Glutamatergic neuron (in vitro differentiated cells): ENCODE measurements around the gene LARP4B. TPM values are rescaled to one million over a fixed set of nuclear protein-coding genes. Genes with fewer than 3 reads are reported as not detected.

Experiments used
- DNase-seq: peaks from one replicate; pipeline ENCODE4 v3.0.0; 2022
- H3K27ac Mint-ChIP-seq: one replicate; pipeline ENCODE4 v1.8.0; 2020; ENCODE audit warnings: mild to moderate bottlenecking, mixed read lengths, inconsistent platforms; ENCODE audit not compliant: unreplicated experiment
- H3K27me3 Mint-ChIP-seq: one replicate; pipeline ENCODE4 v1.8.0; 2020; ENCODE audit warnings: mild to moderate bottlenecking, moderate library complexity, mixed read lengths, inconsistent platforms; ENCODE audit not compliant: unreplicated experiment
- H3K36me3 Mint-ChIP-seq: one replicate; pipeline ENCODE4 v1.8.0; 2020; ENCODE audit warnings: mild to moderate bottlenecking, mixed read lengths, inconsistent platforms; ENCODE audit not compliant: unreplicated experiment
- H3K4me1 Mint-ChIP-seq: one replicate; pipeline ENCODE4 v1.8.0; 2020; ENCODE audit warnings: mild to moderate bottlenecking, low read depth, mixed read lengths, inconsistent platforms; ENCODE audit not compliant: unreplicated experiment
- H3K4me3 Mint-ChIP-seq: one replicate; pipeline ENCODE4 v1.8.0; 2020; ENCODE audit warnings: mild to moderate bottlenecking, mixed read lengths, inconsistent platforms; ENCODE audit not compliant: unreplicated experiment
- H3K9me3 Mint-ChIP-seq: one replicate; pipeline ENCODE4 v1.8.0; 2020; ENCODE audit warnings: mild to moderate bottlenecking, moderate library complexity, mixed read lengths, inconsistent platforms; ENCODE audit not compliant: unreplicated experiment
- CTCF ChIP-seq: fragments of 200-600 bp; sonication (generic); IDR thresholded peaks from one replicate; pipeline ENCODE4 v1.5.0; 2021; ENCODE audit not compliant: partially characterized antibody, unreplicated experiment
- total RNA-seq: library from RNA; stranded (reverse); fragmentation: NEBNext Ultra II Directional; extraction: Animal tissue kit (Norgen Biotek cat#: 25700); gene quantifications from one replicate; pipeline ENCODE4 v1.2.1, GENCODE V29; 2021; ENCODE audit not compliant: unreplicated experiment

LARP4B gene
- total RNA-seq, 1 donor from 2014 or later: 65.6 TPM

DNA sequence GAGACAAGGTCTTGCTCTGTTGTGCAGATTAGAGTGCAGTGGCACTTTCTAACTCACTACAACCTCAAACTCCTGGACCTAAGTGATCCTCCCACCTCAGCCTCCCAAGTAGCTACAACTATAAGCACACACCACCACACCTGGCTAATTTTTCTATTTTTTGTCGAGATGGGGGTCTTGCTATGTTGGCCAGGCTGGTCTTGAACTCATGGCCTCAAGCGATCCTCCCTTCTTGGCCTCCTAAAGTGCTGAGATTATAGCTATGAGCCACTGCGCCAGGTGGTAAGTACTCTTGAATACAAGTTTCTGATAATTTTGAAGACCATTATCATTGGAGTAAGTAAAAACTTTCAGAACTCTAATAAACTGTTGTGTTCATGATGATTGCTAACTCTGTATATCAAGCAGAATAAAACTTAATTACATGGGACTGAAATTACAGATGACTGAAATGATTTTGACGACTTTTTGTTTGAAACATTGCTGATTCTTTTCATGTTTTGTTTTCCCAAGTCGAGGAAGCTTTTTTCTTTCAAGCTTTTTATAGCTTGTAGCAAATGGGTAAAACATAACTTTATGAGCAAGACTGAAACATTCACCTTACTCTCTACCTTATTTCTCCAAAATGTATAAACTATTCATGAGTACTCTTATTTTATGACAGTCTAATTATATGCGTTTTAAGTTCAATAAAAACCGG is 14.6 kb downstream of the LARP4B start:
- no peak for TF ChIP-seq CTCF
- Mint-ChIP-seq H3K4me1 (no peaks in the 10 kb centered on the region), H3K4me3 (no peak overlapping the region)

GRCh38 chr10:909831-910230 is 21.7 kb downstream of the LARP4B start:
- H3K36me3 Mint-ChIP-seq: no peaks in the 10 kb centered on the region
- H3K4me3 Mint-ChIP-seq: no peak overlapping the region
- no peaks in the 10 kb centered on the region for H3K27me3 Mint-ChIP-seq
- no peaks in the 10 kb centered on the region for H3K9me3 Mint-ChIP-seq
- peaks cover 7% of the 10 kb centered on the region for H3K4me1 Mint-ChIP-seq
- H3K27ac Mint-ChIP-seq: no peak overlapping the region
- TF ChIP-seq CTCF: no peak
- no peak for DNase-seq

More for the DNA sequence above, 14.6 kb downstream of the LARP4B start:
- Mint-ChIP-seq H3K36me3 (no peaks in the 10 kb centered on the region), H3K27ac (no peak overlapping the region), H3K9me3 (no peaks in the 10 kb centered on the region), H3K27me3 (no peaks in the 10 kb centered on the region)
- no peak for DNase-seq

DNA sequence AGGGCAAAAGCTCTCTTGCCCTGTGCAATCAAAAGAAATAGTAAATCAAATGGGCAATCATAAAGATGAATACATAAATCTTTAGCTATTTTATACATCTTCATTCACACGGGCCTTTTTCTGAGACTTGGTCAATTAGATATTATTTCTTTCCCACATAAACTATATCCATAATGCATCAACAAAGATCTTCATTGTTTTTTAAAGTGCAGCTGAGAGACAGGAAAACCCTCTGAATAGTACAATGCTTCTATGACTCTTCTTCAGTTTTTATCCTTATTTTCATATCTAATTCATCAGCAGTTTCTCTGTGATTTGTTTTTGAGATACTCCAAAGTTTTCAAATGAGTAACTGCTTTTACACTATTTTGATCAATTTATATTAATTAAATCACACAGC is 25.5 kb downstream of the LARP4B start:
- no peaks in the 10 kb centered on the region for H3K27me3 Mint-ChIP-seq
- peaks cover 1% of the 10 kb centered on the region for H3K9me3 Mint-ChIP-seq
- H3K4me3 Mint-ChIP-seq: no peak overlapping the region
- no peak overlapping the region for H3K27ac Mint-ChIP-seq
- H3K4me1 Mint-ChIP-seq: peaks cover 7% of the 10 kb centered on the region
- H3K36me3 Mint-ChIP-seq: no peaks in the 10 kb centered on the region
- DNase-seq: no peak
- no peak for TF ChIP-seq CTCF

GRCh38 chr10:905503-905902 is 26.0 kb downstream of the LARP4B start:
- DNase-seq: no peak
- Mint-ChIP-seq H3K36me3 (no peaks in the 10 kb centered on the region), H3K4me3 (no peak overlapping the region), H3K4me1 (peaks cover 7% of the 10 kb centered on the region), H3K27me3 (no peaks in the 10 kb centered on the region), H3K27ac (no peak overlapping the region), H3K9me3 (peaks cover 1% of the 10 kb centered on the region)
- TF ChIP-seq CTCF: no peak

DNA sequence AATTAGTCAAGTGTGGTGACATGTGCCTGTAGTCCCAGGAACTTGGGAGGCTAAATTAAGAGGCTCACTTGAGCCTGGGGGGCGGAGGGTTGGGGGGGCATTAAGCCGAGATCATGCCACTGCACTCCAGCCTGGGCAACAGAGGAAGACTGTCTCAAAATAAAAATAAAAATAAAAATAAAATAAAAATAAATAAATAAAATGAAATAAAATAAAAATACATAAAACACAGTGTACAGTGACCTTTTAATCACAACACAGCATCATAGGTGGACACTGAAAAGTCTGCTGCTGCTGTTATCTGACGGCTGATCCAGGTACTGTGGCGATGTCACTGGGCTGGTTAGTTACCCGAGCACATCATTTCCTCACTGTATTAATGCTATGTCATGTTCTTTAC is 27.1 kb downstream of the LARP4B start:
- Mint-ChIP-seq H3K27ac (no peak overlapping the region), H3K9me3 (peaks cover 1% of the 10 kb centered on the region), H3K4me1 (peaks cover 11% of the 10 kb centered on the region), H3K4me3 (no peak overlapping the region), H3K36me3 (no peaks in the 10 kb centered on the region), H3K27me3 (no peaks in the 10 kb centered on the region)
- no peak for DNase-seq
- no peak for TF ChIP-seq CTCF
